WI38 (cell line): ENCODE results near the gene STARD13.

Experiments
- H3K4me3 ChIP-seq: 2 replicates; pipeline ENCODE4 v1.5.1; 2011; ENCODE audit warnings: low read depth, mild to moderate bottlenecking, control low read depth, low read length
- TF ChIP-seq, protein P1 (sequence below): IDR thresholded peaks from 2 replicates; pipeline ENCODE4 v1.5.1; 2012; ENCODE audit warnings: low read depth, mild to moderate bottlenecking, control low read depth, low read length

Gene STARD13

DNA sequence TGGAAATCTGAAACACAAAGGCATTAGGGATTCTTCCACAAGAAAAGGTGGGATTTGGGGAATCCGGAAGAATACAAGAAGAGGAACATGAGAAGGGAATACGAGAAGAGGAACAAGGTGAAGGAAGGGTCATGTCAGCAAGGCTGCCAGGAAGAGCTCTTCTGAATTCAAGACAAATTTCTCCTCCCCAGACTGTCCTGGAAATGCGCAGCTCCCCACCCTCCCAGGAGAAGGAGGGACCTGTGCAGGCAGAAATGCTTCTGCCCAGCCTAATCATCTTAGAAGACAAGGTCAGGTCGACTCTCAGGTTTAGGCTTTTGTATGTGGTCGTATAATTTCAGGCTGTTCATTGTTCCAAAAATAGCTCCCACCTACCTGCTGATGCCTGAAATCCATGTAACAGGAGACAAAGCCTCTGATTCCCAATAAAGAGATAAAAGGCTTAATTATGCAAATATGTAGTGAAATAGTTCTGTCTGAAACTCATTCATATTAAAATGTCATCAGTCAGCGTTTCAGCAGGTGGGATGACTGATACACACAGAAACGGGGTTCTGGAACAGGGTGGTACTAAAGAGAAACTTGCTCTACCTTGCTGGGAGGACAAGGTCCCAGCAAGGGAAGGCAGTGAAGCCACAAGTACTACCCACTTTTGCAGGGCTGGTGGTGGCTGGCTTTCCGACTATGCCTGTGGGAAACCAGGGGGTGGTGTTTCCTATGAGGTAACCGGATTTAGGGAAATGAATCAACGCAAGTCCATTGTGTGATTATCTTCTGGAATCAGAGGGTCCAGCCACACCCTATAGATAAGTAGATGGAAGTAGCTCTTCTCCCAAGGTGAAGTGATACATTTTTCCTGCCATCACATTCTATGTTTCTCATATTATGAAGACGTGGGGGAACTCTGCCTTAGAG is 193.2 kb downstream of the STARD13 start:
- TF ChIP-seq, protein P1, sequence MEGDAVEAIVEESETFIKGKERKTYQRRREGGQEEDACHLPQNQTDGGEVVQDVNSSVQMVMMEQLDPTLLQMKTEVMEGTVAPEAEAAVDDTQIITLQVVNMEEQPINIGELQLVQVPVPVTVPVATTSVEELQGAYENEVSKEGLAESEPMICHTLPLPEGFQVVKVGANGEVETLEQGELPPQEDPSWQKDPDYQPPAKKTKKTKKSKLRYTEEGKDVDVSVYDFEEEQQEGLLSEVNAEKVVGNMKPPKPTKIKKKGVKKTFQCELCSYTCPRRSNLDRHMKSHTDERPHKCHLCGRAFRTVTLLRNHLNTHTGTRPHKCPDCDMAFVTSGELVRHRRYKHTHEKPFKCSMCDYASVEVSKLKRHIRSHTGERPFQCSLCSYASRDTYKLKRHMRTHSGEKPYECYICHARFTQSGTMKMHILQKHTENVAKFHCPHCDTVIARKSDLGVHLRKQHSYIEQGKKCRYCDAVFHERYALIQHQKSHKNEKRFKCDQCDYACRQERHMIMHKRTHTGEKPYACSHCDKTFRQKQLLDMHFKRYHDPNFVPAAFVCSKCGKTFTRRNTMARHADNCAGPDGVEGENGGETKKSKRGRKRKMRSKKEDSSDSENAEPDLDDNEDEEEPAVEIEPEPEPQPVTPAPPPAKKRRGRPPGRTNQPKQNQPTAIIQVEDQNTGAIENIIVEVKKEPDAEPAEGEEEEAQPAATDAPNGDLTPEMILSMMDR: no peak
- H3K4me3 ChIP-seq: no peak overlapping the region

DNA sequence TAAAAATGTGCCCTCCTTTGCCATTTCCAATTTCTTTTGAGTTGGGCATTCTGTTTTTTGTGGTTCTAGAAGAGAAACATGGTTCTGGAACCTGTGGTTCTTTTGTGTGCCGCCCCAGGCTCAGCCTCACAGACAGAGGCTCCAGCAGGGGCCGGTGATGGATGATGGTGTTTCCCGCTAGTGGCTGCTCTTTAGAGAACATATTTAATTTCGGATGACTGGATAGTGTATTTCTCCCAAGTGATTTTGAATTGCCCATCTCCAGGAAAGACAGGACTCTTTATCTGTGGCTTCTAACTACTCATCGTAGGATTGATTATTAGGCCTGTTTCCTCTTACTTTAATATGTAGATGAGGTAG is 194.2 kb downstream of the STARD13 start:
- H3K4me3 ChIP-seq: no peak overlapping the region
- TF ChIP-seq, protein P1: no peak

DNA sequence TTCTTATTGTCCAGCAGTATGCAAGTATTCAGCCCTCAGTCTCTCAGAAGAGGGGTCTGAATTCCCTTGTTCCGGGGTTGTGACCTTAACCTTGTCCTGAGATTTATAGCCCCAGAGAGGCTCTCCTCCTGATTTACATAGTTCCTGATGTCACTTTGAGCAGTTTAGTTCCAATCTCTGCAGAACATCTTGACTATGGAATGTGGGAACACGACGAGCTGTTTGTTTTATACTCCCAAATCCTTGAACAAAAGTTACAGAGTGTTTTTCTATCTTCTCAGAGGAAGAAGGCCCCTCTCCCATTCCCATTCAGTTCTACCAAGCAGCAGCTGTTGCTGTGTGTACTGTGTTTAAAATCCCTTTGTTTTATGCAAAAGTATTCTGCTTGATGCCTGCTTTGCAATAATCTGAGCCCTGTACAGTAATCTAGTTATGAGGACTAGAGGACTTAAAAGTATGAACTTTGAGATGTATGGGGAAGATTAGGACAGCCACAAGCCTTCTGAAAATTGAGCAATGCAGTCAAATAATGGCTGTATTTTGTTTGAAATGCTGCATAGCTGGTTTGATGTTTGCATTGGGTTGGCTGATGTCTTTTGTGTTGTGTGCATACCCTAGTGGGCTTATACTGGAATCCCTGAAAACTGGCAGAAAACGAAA is 194.7 kb downstream of the STARD13 start:
- TF ChIP-seq, protein P1: no peak
- no peak overlapping the region for H3K4me3 ChIP-seq

DNA sequence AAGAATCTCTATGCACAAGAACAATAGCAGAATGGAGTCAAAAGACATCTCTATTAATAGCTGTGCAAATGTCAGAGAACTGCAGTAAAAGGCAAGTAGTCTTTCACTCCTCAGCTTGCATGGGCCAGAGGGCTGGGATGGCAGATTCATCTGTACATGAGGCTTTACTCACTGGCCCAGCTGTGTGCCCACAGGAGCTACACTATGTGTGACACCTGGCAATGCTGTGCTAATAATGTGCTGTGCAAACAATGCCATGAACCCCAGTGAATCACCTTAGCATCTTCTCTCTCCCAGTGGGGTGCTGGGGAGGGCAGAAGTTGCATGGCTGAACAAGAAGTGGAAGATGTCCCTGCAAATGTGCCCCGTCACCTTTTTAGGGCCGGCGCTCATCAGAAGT is 196.2 kb downstream of the STARD13 start:
- TF ChIP-seq, protein P1: no peak
- H3K4me3 ChIP-seq: no peak overlapping the region

DNA sequence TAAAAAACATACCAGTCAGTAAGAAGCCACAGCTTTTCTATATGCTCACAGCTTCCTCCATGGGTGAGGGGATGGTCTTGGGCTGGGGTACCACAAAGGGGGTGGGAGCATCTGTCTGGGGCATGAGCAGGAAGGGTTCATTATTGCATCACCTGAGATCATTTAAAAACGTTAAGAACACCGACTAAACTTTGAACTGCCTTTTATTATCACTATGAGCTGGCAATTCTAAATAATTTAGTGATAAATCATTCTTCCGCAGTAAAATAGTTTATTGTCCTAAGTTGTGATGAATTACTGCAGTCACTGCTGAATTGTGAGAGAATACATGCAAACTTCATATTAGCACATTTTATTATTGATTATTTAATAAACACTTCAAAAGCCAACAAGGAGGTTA is 197.8 kb downstream of the STARD13 start:
- H3K4me3 ChIP-seq: no peak overlapping the region
- TF ChIP-seq, protein P1: no peak

DNA sequence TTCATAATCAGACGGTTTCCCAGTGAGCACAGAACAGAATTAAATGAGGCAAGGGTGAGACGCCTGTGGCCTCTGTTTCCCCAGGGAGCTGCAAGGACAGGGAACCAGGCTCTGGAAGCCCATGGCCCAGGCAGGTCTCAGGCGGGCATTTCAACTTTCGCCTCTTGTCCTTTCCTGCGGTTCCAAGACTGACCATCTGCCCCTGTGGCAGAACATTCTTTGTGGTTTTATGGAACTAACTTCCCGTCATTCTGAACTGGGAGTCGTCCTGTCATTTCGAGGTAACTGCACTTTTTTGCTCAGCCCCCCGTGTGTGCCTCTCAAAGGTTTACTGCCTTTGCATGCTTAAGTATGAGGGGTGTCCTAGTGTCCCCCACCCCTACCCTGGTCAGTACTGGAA is 198.5 kb downstream of the STARD13 start:
- TF ChIP-seq, protein P1: no peak
- H3K4me3 ChIP-seq: no peak overlapping the region

DNA sequence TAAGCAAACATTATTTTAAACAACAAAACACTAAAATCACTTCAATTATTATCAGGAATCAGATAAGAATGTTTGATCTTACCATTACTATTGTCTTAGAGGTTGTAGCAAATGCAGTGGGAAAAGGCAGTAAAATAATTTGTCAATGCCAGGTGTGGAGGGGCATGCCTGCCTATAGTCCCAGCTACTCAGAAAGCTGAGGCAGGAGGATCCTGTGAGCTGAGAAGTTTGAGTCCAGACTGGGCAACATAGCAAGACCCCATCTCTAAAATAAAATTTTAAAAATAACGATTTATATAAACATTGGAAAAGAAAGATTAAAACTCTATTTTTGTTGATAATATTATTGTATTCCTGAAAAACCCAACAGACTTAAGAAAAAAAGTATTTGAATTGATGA is 202.5 kb downstream of the STARD13 start:
- no peak overlapping the region for H3K4me3 ChIP-seq
- TF ChIP-seq, protein P1: no peak
